Lower lobe of right lung (tissue), 2 donors: ENCODE data around the gene PPIP5K2. TPM values are rescaled to one million over a fixed set of nuclear protein-coding genes. Genes with fewer than 3 reads are reported as not detected.

Source experiments
- ATAC-seq, 2 donors: fragments of 200-7000 bp; cut with Tn5 transposase; one replicate each; pipeline ENCODE4 v1.9.1; 2020 to 2022; ENCODE audit warnings: mild to moderate bottlenecking in 2 of 2, moderate library complexity in 2 of 2
- DNase-seq: peaks from one replicate; pipeline ENCODE4 v3.0.0-alpha.2; 2020
- H3K27ac ChIP-seq: fragments of 200-600 bp; one replicate; pipeline ENCODE4 v1.8.0; 2022
- H3K27me3 ChIP-seq: fragments of 200-600 bp; one replicate; pipeline ENCODE4 v1.8.0; 2022; ENCODE audit warnings: low read depth
- H3K36me3 ChIP-seq: fragments of 200-600 bp; one replicate; pipeline ENCODE4 v1.8.0; 2022; ENCODE audit warnings: mild to moderate bottlenecking
- H3K4me1 ChIP-seq: fragments of 200-600 bp; one replicate; pipeline ENCODE4 v1.8.0; 2022
- H3K4me3 ChIP-seq: fragments of 200-600 bp; one replicate; pipeline ENCODE4 v1.8.0; 2022; ENCODE audit warnings: mild to moderate bottlenecking
- H3K9me3 ChIP-seq: fragments of 200-600 bp; one replicate; pipeline ENCODE4 v1.8.0; 2022
- intact Hi-C: fragments of 100-400 bp; cut with DNase I; formaldehyde crosslinking; loops from one replicate; pipeline ENCODE4 v1.11.0; 2022
- total RNA-seq: library from RNA; stranded (reverse); fragmentation: NEBNext Ultra II Directional; extraction: Animal tissue kit (Norgen Biotek cat#: 25700); gene quantifications from one replicate; pipeline ENCODE4 v1.2.1, GENCODE V29; 2021
- TF ChIP-seq, protein P1 (sequence below): fragments of 200-600 bp; IDR thresholded peaks from one replicate; pipeline ENCODE4 v1.8.0; 2022; ENCODE audit warnings: antibody characterized with exemption, mild to moderate bottlenecking
- donor health status: DM: no; HTN: yes; CAD: no; lungs with severe emphysema.

PPIP5K2 gene
- total RNA-seq, 1 donor from 2014 or later, result 62.2 TPM

GRCh38 chr5:103090791-103091190, 29.3 kb upstream of the PPIP5K2 start:
- DNase-seq, result no peak
- Histone ChIP-seq H3K27me3 (no peaks in the 10 kb centered on the region), H3K4me1 (no peaks in the 10 kb centered on the region), H3K36me3 (peaks cover 26% of the 10 kb centered on the region), H3K27ac (no peak overlapping the region), H3K9me3 (peaks cover 4% of the 10 kb centered on the region), H3K4me3 (no peak overlapping the region)
- no peak for ATAC-seq
- intact Hi-C loops, result no loop called here
- TF ChIP-seq, protein P1, sequence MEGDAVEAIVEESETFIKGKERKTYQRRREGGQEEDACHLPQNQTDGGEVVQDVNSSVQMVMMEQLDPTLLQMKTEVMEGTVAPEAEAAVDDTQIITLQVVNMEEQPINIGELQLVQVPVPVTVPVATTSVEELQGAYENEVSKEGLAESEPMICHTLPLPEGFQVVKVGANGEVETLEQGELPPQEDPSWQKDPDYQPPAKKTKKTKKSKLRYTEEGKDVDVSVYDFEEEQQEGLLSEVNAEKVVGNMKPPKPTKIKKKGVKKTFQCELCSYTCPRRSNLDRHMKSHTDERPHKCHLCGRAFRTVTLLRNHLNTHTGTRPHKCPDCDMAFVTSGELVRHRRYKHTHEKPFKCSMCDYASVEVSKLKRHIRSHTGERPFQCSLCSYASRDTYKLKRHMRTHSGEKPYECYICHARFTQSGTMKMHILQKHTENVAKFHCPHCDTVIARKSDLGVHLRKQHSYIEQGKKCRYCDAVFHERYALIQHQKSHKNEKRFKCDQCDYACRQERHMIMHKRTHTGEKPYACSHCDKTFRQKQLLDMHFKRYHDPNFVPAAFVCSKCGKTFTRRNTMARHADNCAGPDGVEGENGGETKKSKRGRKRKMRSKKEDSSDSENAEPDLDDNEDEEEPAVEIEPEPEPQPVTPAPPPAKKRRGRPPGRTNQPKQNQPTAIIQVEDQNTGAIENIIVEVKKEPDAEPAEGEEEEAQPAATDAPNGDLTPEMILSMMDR, result no peak

DNA sequence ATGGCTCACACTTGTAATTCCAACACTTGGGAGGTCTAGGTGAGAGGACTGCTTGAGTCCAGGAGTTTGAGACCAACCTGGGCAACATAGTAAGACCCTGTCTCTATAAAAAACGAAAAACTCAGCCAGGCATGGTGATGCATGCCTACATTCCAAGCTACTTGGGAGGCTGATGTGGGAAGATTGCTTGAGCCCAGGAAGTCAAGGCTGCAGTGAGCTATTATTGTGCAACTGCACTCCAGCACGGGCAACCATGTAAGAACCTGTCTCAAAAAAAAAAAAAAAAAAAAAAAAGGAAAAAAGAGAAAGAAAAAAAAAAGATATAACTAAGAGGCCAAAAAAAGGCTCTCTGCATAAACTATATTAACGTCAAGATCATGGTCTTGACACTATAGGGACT, 27.4 kb upstream of the PPIP5K2 start:
- no peaks in the 10 kb centered on the region for H3K4me1 ChIP-seq
- intact Hi-C loops, result no loop called here
- no peaks in the 10 kb centered on the region for H3K27me3 ChIP-seq
- DNase-seq (no peak), ATAC-seq (no peak)
- H3K9me3 ChIP-seq, result no peaks in the 10 kb centered on the region
- no peak overlapping the region for H3K27ac ChIP-seq
- no peak overlapping the region for H3K4me3 ChIP-seq
- peaks cover 7% of the 10 kb centered on the region for H3K36me3 ChIP-seq
- TF ChIP-seq, protein P1, result no peak

DNA sequence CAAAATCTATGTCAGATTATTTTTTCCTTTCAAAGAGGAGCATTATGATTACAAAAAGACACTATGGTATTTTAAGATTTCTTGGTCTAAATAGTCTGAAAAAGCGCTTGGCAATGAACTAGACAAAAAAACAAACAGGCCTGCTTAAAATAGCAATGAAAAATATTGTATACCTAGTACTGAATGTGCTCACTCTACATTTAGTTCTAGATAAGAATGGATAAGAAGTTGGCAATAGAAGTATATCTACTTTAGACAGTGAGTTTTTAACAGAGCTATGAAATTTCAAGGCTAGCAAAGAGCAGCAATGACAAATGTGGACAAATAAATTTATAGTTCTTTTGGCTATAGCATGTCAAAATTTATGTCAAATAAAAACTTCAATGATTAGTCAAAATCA, 26.4 kb upstream of the PPIP5K2 start:
- TF ChIP-seq, protein P1, result no peak
- no peaks in the 10 kb centered on the region for H3K9me3 ChIP-seq
- intact Hi-C loops, result no loop called here
- H3K4me3 ChIP-seq, result no peak overlapping the region
- no peak overlapping the region for H3K27ac ChIP-seq
- H3K27me3 ChIP-seq, result no peaks in the 10 kb centered on the region
- DNase-seq (no peak), ATAC-seq (no peak)
- peaks cover 4% of the 10 kb centered on the region for H3K36me3 ChIP-seq
- H3K4me1 ChIP-seq, result no peaks in the 10 kb centered on the region

DNA sequence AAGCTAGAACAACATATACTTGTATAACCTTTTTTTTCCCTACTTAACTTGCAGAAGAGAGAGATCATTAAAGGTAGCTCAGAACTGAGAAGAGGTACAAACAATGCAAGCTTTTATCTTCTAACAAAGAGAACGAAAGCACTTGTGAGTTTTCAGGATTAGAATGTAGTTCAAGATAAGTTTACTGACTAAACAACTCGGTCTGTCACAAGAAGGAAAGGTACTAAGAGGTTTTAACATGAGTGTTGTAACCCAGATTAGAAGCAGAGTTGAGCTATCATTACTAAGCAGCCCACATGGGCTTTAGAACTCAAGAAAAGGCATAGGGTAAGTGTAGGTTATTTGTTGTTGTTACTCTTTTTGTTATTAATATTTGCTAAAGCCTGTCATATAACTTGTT, 25.4 kb upstream of the PPIP5K2 start:
- TF ChIP-seq, protein P1, result no peak
- intact Hi-C loops, result no loop called here
- DNase-seq (no peak), ATAC-seq (peak in 1 of 2 donors; percentile 53)
- H3K4me1 ChIP-seq, result no peaks in the 10 kb centered on the region
- no peak overlapping the region for H3K27ac ChIP-seq
- H3K36me3 ChIP-seq, result peaks cover 4% of the 10 kb centered on the region
- H3K9me3 ChIP-seq, result no peaks in the 10 kb centered on the region
- no peak overlapping the region for H3K4me3 ChIP-seq
- no peaks in the 10 kb centered on the region for H3K27me3 ChIP-seq

GRCh38 chr5:103098993-103099392, 21.1 kb upstream of the PPIP5K2 start:
- intact Hi-C loops, result no loop called here
- ATAC-seq (no peak), DNase-seq (no peak)
- Histone ChIP-seq H3K4me1 (no peaks in the 10 kb centered on the region), H3K27ac (no peak overlapping the region), H3K27me3 (no peaks in the 10 kb centered on the region), H3K9me3 (no peaks in the 10 kb centered on the region), H3K4me3 (no peak overlapping the region), H3K36me3 (peaks cover 24% of the 10 kb centered on the region)
- TF ChIP-seq, protein P1, result no peak
